Measurements from ENCODE around the gene NPAS1.
"Not testable (repeated sequence)": the region's sequence is repeated elsewhere in the genome, so short reads cannot be mapped to it uniquely, and the experiment has no call there.

Gene NPAS1

GRCh38 chr19:47005164-47005641, 14.4 kb upstream of the NPAS1 start:
- H3K4me3 ChIP-seq (ENCODE audit: low read depth, low read length): no peak overlapping the region
- DNase-seq (ENCODE audit: low read depth): no peak

DNA sequence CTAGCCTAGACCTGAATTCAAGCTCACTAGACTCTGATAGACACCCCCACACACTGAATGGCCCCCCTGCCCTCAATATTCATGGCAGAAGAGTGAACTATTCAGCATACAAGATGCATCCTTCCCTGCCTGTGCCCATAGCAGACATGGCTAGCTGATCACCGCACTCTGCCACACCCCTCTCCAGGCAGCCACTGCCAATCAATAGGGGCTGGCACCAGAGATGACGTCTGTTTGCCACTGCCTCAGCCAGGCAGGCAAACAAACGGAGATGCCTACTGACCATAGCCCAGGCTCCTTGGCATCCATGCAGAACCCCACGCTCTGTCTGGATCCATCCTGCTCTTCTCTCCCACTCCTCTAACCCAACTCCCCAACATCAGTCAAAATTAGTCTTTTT, 13.8 kb upstream of the NPAS1 start:
- no peak for DNase-seq (ENCODE audit: low read depth)
- TF ChIP-seq, protein P1, sequence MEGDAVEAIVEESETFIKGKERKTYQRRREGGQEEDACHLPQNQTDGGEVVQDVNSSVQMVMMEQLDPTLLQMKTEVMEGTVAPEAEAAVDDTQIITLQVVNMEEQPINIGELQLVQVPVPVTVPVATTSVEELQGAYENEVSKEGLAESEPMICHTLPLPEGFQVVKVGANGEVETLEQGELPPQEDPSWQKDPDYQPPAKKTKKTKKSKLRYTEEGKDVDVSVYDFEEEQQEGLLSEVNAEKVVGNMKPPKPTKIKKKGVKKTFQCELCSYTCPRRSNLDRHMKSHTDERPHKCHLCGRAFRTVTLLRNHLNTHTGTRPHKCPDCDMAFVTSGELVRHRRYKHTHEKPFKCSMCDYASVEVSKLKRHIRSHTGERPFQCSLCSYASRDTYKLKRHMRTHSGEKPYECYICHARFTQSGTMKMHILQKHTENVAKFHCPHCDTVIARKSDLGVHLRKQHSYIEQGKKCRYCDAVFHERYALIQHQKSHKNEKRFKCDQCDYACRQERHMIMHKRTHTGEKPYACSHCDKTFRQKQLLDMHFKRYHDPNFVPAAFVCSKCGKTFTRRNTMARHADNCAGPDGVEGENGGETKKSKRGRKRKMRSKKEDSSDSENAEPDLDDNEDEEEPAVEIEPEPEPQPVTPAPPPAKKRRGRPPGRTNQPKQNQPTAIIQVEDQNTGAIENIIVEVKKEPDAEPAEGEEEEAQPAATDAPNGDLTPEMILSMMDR (conservative IDR thresholded peaks at IDR 0.05; ENCODE audit: low read depth, low read length): no peak
- no peak overlapping the region for H3K4me3 ChIP-seq (ENCODE audit: low read depth, low read length)

More at GRCh38 chr19:47005164-47005641, 14.4 kb upstream of the NPAS1 start:
- TF ChIP-seq, protein P1 (conservative IDR thresholded peaks at IDR 0.05; ENCODE audit: low read depth, low read length): no peak

DNA sequence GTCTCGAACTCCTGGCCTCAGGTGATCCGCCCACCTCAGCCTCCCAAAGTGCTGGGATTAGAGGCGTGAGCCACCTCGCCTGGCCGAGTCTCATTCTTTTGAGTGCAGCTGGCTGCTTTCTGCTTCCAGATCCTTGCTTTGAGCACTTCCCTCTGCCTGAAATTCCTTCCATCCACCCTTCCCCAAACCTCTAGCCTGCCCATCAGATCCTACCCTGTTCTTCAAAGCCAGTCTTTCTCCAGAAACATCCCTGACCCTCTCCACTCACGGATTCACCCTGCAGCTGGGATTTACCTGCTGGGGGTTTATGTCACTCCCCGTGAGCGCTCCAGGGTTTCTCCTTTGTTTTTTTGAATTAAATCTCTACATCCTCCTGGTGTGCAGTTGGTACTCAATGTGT, 13.1 kb upstream of the NPAS1 start:
- no peak for DNase-seq (ENCODE audit: low read depth)
- TF ChIP-seq, protein P1 (conservative IDR thresholded peaks at IDR 0.05; ENCODE audit: low read depth, low read length): no peak
- no peak overlapping the region for H3K4me3 ChIP-seq (ENCODE audit: low read depth, low read length)

GRCh38 chr19:47010549-47010948, 9.1 kb upstream of the NPAS1 start:
- not testable (repeated sequence) for DNase-seq (ENCODE audit: low read depth); H3K4me3 ChIP-seq (ENCODE audit: low read depth, low read length)

- H3K4me3 ChIP-seq (ENCODE audit: low read depth, low read length): no peak overlapping the region
- TF ChIP-seq, protein P1 (conservative IDR thresholded peaks at IDR 0.05; ENCODE audit: low read depth, low read length): no peak
- no peak for DNase-seq (ENCODE audit: low read depth)
Observed at GRCh38 chr19:47012617-47013016, 7.0 kb upstream of the NPAS1 start.

DNA sequence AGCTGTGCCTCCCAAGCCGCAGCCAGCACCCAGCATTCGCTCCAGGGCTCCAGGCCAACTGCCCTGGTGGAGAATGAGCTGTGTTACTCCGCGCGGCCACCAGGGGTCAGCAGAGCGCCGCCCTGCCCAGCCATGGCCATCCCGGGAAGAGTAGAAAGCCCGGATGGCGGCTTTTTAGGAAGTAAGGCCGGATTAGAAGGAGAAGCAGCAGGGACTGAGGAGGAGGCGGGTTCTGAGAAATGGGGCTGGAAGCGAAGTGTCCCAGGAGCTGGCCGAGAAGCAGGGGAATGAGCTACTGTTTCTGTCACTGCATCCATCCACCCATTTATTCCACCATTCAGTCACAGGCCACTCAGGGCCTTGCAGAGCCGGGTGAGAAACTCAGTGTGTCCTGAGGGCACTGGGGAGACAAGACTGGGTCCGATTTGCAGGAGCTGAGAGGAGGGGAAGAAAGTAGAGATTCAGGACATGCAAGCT, 6.6 kb upstream of the NPAS1 start:
- TF ChIP-seq, protein P1 (conservative IDR thresholded peaks at IDR 0.05; ENCODE audit: low read depth, low read length): peak; percentile 94
- H3K4me3 ChIP-seq (ENCODE audit: low read depth, low read length): no peak overlapping the region
- DNase-seq (ENCODE audit: low read depth): peak; percentile 64

DNA sequence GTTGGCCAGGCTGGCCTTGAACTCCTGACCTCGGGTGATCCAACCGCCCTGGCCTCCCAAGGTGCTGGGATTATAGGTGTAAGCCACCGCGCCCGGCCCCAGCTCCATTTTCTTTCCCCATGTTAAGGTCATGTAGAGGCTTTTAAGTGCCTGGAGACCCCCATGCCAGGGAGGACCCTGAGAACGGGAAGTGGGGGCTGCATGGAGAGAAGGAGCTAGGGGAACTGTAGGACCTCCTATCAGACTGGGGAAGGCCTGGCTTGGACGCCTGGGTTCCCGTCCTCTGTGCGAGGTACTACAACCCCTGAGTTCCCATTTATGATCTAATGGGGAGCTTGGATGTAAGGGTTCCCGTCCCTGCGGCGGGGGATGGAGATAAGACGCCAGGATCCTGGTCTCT, 714 bp upstream of the NPAS1 start:
- no peak for DNase-seq (ENCODE audit: low read depth)
- TF ChIP-seq, protein P1 (conservative IDR thresholded peaks at IDR 0.05; ENCODE audit: low read depth, low read length): no peak
- H3K4me3 ChIP-seq (ENCODE audit: low read depth, low read length): no peak overlapping the region

Measured in choroid plexus epithelial cell (primary cell).